Pancreas (tissue), 10 donors: ENCODE results near the gene YAP1. TPM values are rescaled to one million over a fixed set of nuclear protein-coding genes. Genes with fewer than 3 reads are reported as not detected.

ENCODE experiments used
- ATAC-seq, 4 donors: fragments of 200-7000 bp; cut with Tn5 transposase; one replicate each; pipeline versions ENCODE4 v1.8.0 to v1.9.1; 2020; ENCODE audit warnings: mild to moderate bottlenecking in 4 of 4, moderate library complexity in 4 of 4
- DNase-seq, 6 donors: peaks; one replicate each; pipeline ENCODE4 v3.0.0-alpha.2; 2020
- FAIRE-seq: peaks from 2 replicates; lab custom pipeline; 2012; peaks lifted over from hg19 to GRCh38; lab: Jason Lieb, UNC
- H3K27ac ChIP-seq, 4 donors: fragments of 200-600 bp; sonication (generic); 1 replicate in 3 of 4; 2 replicates in 1 of 4; pipeline versions ENCODE4 v1.5.0 to v1.8.0; 2020
- H3K27me3 ChIP-seq, 4 donors: fragments of 200-600 bp; one replicate each; pipeline ENCODE4 v1.8.0; 2021
- H3K36me3 ChIP-seq, 3 donors: fragments of 200-600 bp; sonication (generic) in 1 of 3; one replicate each; pipeline versions ENCODE4 v1.5.0 to v1.8.0; 2020 to 2021
- H3K4me1 ChIP-seq, 3 donors: fragments of 200-600 bp; one replicate each; pipeline ENCODE4 v1.8.0; 2021
- H3K4me3 ChIP-seq, 4 donors: fragments of 200-600 bp; sonication (generic) in 2 of 4; one replicate each; pipeline versions ENCODE4 v1.5.0 to v1.8.0; 2020 to 2021
- H3K9me3 ChIP-seq, 4 donors: fragments of 200-600 bp; one replicate each; pipeline ENCODE4 v1.8.0; 2021
- CTCF ChIP-seq, 4 donors: fragments of 200-600 bp; sonication (generic) in 3 of 4; IDR thresholded peaks; one replicate each; pipeline versions ENCODE4 v1.5.0 to v1.8.0; 2021; ENCODE audit warnings: antibody characterized with exemption in 4 of 4
- WGBS, 2 donors: extraction: QIAGEN DNeasy Blood & Tissue Kit; methylation state at CpG; one replicate each; pipeline ENCODE4 v1.1.7; 2013; 5-methylcytosine and 5-hydroxymethylcytosine counted together
- intact Hi-C, 3 donors: fragments of 100-400 bp; cut with DNase I; formaldehyde crosslinking; loops; one replicate each; pipeline versions ENCODE4 v1.11.1 to v1.14.2; 2022
- polyA plus RNA-seq, 2 donors: library from polyadenylated mRNA; stranded (reverse); fragments of 200-250 nt; gene quantifications; one replicate each; pipeline ENCODE4 v1.2.3, GENCODE V29; 2013
- total RNA-seq, 6 donors: library from RNA; stranded (reverse); fragmentation: NEBNext Ultra II Directional in 4 of 6; extraction: Animal tissue kit (Norgen Biotek cat#: 25700) in 4 of 6; gene quantifications; one replicate each; pipeline versions ENCODE4 v1.2.1 to v1.2.4, GENCODE V29; 2021 to 2023
- donor health status: healthy with polysubstance abuse.
- donor health status: DM: no; HTN: no; CAD: no; lungs with moderate emphysema.
- donor health status: DM: no; HTN: no; CAD: no.
- donor health status: control.
- donor health status: control.
- donor health status: Bipolar disorder and iron deficiency.
- donor health status: DM: yes; HTN: yes; CAD: no.
- donor health status: DM: no; HTN: no; CAD: no.
- donor health status: DM: no; HTN: no; CAD: no.
- donor health status: DM: yes; HTN: yes; CAD: no.

YAP1 gene
- total and polyA plus RNA-seq, 8 donors: 8.7 to 46.5 (median 17.2) TPM

- 89 to 95% methylated on average over 2 of the region's 2 CpGs for WGBS, 2 donors
- H3K4me1 ChIP-seq: no peaks in the 10 kb centered on the region
Observed at GRCh38 chr11:102138223-102138622, 28.0 kb downstream of the YAP1 start.

GRCh38 chr11:102138670-102139069 is 28.4 kb downstream of the YAP1 start:
- Histone ChIP-seq H3K36me3 (no peaks in the 10 kb centered on the region), H3K4me3 (no peak overlapping the region), H3K9me3 (no peaks in the 10 kb centered on the region), H3K4me1 (peaks cover 0 to 1% (median 0%) of the 10 kb centered on the region in 3 donors), H3K27me3 (no peaks in the 10 kb centered on the region), H3K27ac (no peak overlapping the region)
- ATAC-seq (no peak), FAIRE-seq (no peak), DNase-seq (no peak)
- intact Hi-C loops: no loop called here
- TF ChIP-seq CTCF (IDR thresholded peaks at IDR 0.05): no peak
- 86 to 94% methylated on average over 3 of the region's 3 CpGs for WGBS, 2 donors

More at GRCh38 chr11:102138223-102138622, 28.0 kb downstream of the YAP1 start:
- no peaks in the 10 kb centered on the region for H3K27me3 ChIP-seq
- no peak overlapping the region for H3K4me3 ChIP-seq
- DNase-seq (no peak), ATAC-seq (no peak), FAIRE-seq (no peak)
- H3K27ac ChIP-seq: no peak overlapping the region
- no peaks in the 10 kb centered on the region for H3K9me3 ChIP-seq
- intact Hi-C loops: no loop called here
- no peaks in the 10 kb centered on the region for H3K36me3 ChIP-seq
- TF ChIP-seq CTCF (IDR thresholded peaks at IDR 0.05): no peak

- Histone ChIP-seq H3K4me3 (no peak overlapping the region), H3K4me1 (peaks cover under 1 to 6% (median 2%) of the 10 kb centered on the region in 3 donors), H3K9me3 (no peaks in the 10 kb centered on the region), H3K36me3 (no peaks in the 10 kb centered on the region), H3K27me3 (no peaks in the 10 kb centered on the region), H3K27ac (no peak overlapping the region)
- DNase-seq (no peak), FAIRE-seq (peak; percentile 49), ATAC-seq (peak in 2 of 4 donors; percentile 30 to 58)
- TF ChIP-seq CTCF (IDR thresholded peaks at IDR 0.05): no peak
- 71 to 78% methylated on average over 3 of the region's 3 CpGs for WGBS, 2 donors
- intact Hi-C loops: no loop called here
Observed at GRCh38 chr11:102139081-102139498, 28.8 kb downstream of the YAP1 start.

- Histone ChIP-seq H3K27me3 (no peaks in the 10 kb centered on the region), H3K4me1 (peaks cover 4 to 15% (median 5%) of the 10 kb centered on the region in 3 donors), H3K9me3 (no peaks in the 10 kb centered on the region), H3K4me3 (no peak overlapping the region), H3K27ac (no peak overlapping the region), H3K36me3 (no peaks in the 10 kb centered on the region)
- intact Hi-C loops: no loop called here
- DNase-seq (no peak), ATAC-seq (no peak), FAIRE-seq (no peak)
- 82 to 93% methylated on average over 1 of the region's 1 CpG for WGBS, 2 donors
- no peak for TF ChIP-seq CTCF (IDR thresholded peaks at IDR 0.05)
Observed at GRCh38 chr11:102142333-102142732, 32.1 kb downstream of the YAP1 start.

GRCh38 chr11:102143867-102144266 is 33.6 kb downstream of the YAP1 start:
- no peak for TF ChIP-seq CTCF (IDR thresholded peaks at IDR 0.05)
- H3K27ac ChIP-seq: no peak overlapping the region
- no peaks in the 10 kb centered on the region for H3K36me3 ChIP-seq
- H3K4me1 ChIP-seq: peaks cover 4 to 15% (median 5%) of the 10 kb centered on the region in 3 donors
- no peak overlapping the region for H3K4me3 ChIP-seq
- intact Hi-C loops: no loop called here
- no peaks in the 10 kb centered on the region for H3K27me3 ChIP-seq
- WGBS, 2 donors: 7 to 13% methylated on average over 1 of the region's 1 CpG
- no peak for DNase-seq
- no peak for FAIRE-seq
- ATAC-seq: no peak
- no peaks in the 10 kb centered on the region for H3K9me3 ChIP-seq
